Ramos (cell line): ENCODE results near the gene EME2.
"Not testable (repeated sequence)": the region's sequence is repeated elsewhere in the genome, so short reads cannot be mapped to it uniquely, and the experiment has no call there.

Experiments
- in situ Hi-C: fragments of 300-500 bp; cut with MboI; formaldehyde crosslinking; loops from one replicate; pipeline ENCODE4 v1.14.3; 2022; ENCODE audit warnings: low sequenced_read_pairs; ENCODE audit not compliant: unreplicated experiment

EME2 gene

GRCh38 chr16:1789643-1790045 lies 17.0 kb downstream of the EME2 start:
- in situ Hi-C loops: no loop called here

- in situ Hi-C loops: no loop called here
These were observed 17.6 kb downstream of the EME2 start for GRCh38 chr16:1790261-1790610.

- in situ Hi-C loops: no loop called here
These were observed 18.1 kb downstream of the EME2 start for GRCh38 chr16:1790611-1791255.

DNA sequence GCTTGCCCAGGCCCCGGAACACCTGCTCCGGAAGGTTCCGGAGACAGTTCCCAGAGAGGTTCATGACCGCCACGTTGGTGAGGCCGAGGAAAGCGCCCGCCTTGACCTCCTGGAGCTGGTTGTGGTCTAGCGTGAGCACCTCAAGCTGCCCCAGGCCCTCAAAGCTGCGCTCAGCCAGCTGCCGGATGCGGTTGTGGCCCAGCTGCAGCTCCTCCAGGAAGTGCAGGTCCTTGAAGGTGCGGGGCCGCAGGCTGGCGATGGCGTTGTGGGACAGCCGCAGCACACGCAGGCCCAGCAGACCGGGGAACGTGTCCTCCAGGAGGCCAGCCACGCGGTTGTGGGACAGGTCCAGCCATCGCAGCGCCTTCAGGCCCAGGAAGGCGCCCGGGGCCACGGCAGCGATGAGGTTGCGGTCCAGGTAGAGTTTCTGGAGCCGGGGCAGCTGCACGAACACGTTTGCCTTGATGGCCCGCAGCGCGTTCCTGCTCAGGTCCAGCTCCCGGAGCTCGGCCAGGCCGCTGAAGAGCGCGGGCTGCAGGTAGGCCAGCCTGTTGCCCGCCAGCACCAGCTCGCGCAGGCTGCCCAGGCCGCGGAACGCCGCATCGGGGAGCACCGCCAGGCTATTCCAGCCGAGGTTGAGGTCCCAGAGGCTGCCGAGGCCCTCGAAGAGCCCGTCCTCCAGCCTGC lies 18.8 kb downstream of the EME2 start:
- in situ Hi-C loops: no loop called here

- in situ Hi-C loops: no loop called here
These were observed 19.6 kb downstream of the EME2 start for GRCh38 chr16:1791943-1792812.

GRCh38 chr16:1792836-1793577 lies 20.4 kb downstream of the EME2 start:
- in situ Hi-C loops: no loop called here

DNA sequence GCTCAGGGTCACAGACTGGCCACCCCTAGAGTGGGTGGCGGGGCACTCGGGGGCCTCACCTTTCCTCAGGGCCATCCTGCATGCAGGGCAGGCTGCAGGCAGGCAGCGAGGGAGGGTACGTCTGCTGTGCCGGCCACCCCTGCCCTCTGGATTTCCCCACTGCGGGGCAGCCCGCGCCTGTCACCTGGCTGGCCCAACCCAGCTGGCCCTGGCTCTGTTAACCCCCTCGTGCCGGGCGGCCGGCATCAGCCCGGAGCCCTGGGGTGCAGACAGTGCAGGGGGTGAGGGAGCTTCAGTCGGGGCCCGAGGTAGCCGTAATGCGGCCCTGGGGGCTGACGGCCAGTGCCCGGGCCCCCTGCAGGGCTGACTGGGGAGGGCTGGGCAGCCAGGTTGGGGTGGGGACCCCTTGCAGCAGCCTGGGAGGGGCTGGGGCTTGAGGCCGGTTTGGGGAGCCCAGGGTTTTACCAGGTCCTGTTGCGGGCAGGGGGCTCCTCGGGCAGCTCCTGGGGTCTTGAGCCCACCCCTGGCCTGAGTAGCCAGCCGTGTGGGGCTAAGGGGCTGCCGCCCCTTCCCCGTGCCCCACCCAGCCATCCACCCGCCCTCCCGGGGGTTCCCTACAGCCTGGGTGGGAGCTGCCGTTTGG lies 21.1 kb downstream of the EME2 start, which contains the start of gene IGFALS:
TSS of gene IGFALS (minus strand) at position 128 of the 643 bp plus-strand sequence. CDS start at position 75, 53 bp downstream.
- in situ Hi-C loops: no loop called here

- in situ Hi-C loops: no loop called here
These were observed 21.7 kb downstream of the EME2 start for GRCh38 chr16:1794221-1794871.

DNA sequence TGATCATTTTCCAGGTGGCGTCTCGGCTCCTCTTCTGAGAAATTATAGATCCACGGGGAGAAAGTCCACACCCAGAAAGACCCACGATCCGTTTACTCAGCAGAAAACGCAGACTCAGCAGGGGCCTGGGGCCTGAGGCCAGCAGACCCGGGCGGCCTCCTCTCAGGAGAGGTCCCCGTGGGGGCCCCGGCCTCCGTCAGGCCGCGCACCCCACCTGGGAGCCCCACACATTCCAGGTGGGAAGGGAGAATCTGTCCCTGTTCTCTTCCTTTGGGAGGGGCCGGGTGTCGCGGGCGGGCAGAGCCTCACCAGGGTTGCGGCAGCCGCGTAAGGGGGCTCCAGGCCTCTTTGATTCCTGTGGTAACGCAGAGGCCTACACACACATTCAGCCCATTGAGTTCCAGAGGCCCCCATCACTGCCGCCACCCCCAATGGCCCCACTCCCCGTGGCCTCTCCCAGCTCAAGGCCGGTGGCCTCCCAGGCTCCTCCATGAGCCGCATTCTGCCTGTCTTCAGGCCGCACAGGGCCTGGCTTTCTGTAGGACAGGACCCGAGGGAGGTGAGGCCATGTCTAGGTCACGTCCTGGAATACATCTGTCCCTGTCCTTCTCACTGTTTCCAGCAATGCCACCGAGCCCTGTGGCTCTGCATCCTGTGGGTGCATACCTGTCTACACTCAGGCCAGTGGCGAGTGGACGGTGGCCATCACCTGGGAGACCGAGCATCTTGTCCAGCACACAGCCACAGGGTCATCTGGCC lies 22.5 kb downstream of the EME2 start:
- in situ Hi-C loops: no loop called here

DNA sequence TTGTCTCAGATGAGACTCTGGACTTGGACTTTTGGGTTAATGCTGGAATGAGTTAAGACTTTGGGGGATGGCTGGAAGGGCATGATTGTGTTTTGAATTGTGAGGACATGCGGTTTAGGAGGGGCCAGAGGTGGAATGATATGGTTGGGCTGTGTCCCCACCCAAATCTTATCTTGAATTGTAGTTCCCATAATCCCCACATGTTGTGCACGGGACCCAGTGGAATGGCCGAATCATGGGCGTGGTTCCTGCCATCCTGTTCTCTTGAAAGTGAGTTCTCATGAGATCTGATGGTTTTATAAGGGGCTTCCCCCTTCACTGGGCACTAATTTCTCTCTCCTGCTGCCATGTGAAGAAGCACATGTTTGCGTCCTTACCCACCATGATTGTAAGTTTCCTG lies 26.7 kb downstream of the EME2 start:
- in situ Hi-C loops: not testable (repeated sequence)

- in situ Hi-C loops: no loop called here
These were observed 28.1 kb downstream of the EME2 start for GRCh38 chr16:1800701-1801100.

GRCh38 chr16:1807626-1808025 lies 35.0 kb downstream of the EME2 start:
- in situ Hi-C loops: no loop called here

- in situ Hi-C loops: no loop called here
These were observed 36.1 kb downstream of the EME2 start for GRCh38 chr16:1808691-1809090.

- in situ Hi-C loops: no loop called here
These were observed 36.7 kb downstream of the EME2 start for GRCh38 chr16:1809281-1809801.

- in situ Hi-C loops: no loop called here
These were observed 37.5 kb downstream of the EME2 start for GRCh38 chr16:1810106-1810505.

DNA sequence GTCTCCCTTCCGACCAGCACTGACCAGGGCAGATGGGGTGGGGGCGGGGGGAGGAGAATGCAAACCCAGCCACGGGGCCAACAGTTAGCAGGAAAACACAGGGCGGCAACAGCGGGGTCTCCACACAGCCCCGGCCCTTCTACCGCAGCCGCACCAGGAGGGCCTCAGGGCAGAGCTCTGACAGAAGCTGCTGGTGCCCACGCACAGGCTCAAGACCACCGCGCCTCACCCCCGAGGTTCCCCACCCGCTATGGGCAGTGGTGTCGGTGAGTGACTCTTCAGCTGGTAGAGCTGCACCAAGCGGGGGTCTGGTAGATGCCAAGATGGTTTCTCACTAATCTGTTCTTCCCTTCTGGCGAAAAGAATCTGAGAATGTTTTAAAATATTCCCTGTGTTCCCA lies 37.9 kb downstream of the EME2 start:
- in situ Hi-C loops: no loop called here

DNA sequence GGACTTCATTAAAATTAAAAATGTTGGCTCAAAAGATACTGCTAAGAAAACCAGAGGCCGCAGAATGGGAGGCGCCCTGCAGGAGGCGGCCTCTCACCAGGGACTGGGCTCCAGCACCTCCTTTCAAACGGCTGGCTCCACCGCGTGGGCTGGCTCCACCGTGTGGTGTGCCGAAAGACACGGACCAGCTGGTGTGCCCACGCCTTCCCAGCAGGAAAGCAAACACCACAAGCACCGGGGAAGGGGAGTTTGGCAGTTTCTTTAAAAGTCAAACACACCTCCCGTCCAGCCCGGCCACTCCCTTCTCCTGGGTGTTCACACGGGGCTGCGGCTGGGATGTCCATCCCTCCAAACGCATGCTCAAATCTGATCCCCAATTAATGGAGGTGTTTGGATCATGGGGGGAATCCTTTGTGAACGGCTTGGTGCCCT lies 40.1 kb downstream of the EME2 start:
- in situ Hi-C loops: no loop called here

DNA sequence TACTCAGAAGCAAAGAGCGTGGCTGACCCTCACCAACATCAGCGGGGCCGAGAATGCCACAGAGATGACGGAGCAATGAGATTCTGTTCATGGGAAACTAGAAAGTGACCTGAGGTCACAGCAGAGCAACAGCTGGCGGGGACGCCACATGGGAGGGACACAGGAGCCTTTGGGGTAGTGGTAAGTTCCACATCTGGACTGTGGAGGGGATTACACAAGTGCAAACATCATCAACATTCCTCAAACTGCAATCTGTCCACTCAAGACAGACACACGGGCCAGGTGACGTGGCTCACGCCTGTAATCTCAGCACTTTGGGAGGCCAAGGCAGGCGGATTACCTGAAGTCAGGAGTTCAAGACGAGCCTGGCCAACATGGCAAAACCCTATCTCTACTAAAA lies 42.9 kb downstream of the EME2 start:
- in situ Hi-C loops: no loop called here
